Glomerular visceral epithelial cell (primary cell): ENCODE data around the gene ZMIZ1.

Experiments used
- DNase-seq: peaks from one replicate; pipeline ENCODE4 v3.0.0-alpha.2; 2016; ENCODE audit errors: extremely low spot score

ZMIZ1 gene

GRCh38 chr10:79342811-79343561, 274.2 kb downstream of the ZMIZ1 start:
- DNase-seq = no peak

GRCh38 chr10:79344502-79345195, 275.9 kb downstream of the ZMIZ1 start:
- no peak for DNase-seq

- no peak for DNase-seq
Observed at GRCh38 chr10:79345241-79346011, 276.7 kb downstream of the ZMIZ1 start.

- no peak for DNase-seq
Observed at GRCh38 chr10:79346012-79346340, 277.2 kb downstream of the ZMIZ1 start.

GRCh38 chr10:79346388-79347225, 277.8 kb downstream of the ZMIZ1 start:
- no peak for DNase-seq

- DNase-seq = peak; percentile 94
Observed at GRCh38 chr10:79347226-79347893, 278.6 kb downstream of the ZMIZ1 start, which contains the start of gene PPIF. PPIF (plus strand) TSS chr10:79347469; CDS start chr10:79347549, 80 bp downstream.

GRCh38 chr10:79347894-79348639, 279.3 kb downstream of the ZMIZ1 start:
- peak; percentile 72 for DNase-seq

- no peak for DNase-seq
Observed at GRCh38 chr10:79348640-79348988, 279.8 kb downstream of the ZMIZ1 start.

- DNase-seq = no peak
Observed at GRCh38 chr10:79349072-79349491, 280.3 kb downstream of the ZMIZ1 start.

- peak; percentile 37 for DNase-seq
Observed at GRCh38 chr10:79349766-79350406, 281.1 kb downstream of the ZMIZ1 start.

- DNase-seq = no peak
Observed at GRCh38 chr10:79350407-79351154, 281.8 kb downstream of the ZMIZ1 start.

GRCh38 chr10:79351332-79351731, 282.6 kb downstream of the ZMIZ1 start:
- DNase-seq = no peak

GRCh38 chr10:79352035-79352877, 283.5 kb downstream of the ZMIZ1 start:
- no peak for DNase-seq

- no peak for DNase-seq
Observed at GRCh38 chr10:79353000-79353406, 284.2 kb downstream of the ZMIZ1 start.

- DNase-seq = no peak
Observed at GRCh38 chr10:79353726-79354125, 285.0 kb downstream of the ZMIZ1 start.

- DNase-seq = no peak
Observed at GRCh38 chr10:79354141-79354540, 285.4 kb downstream of the ZMIZ1 start.

GRCh38 chr10:79354615-79355014, 285.8 kb downstream of the ZMIZ1 start:
- DNase-seq = no peak

GRCh38 chr10:79355420-79356017, 286.8 kb downstream of the ZMIZ1 start:
- no peak for DNase-seq
